Right atrium auricular region (tissue), 2 donors: ENCODE data around the gene LUC7L3. TPM values are rescaled to one million over a fixed set of nuclear protein-coding genes. Genes with fewer than 3 reads are reported as not detected.
"Not testable (repeated sequence)": the region's sequence is repeated elsewhere in the genome, so short reads cannot be mapped to it uniquely, and the experiment has no call there.

Experiments
- DNase-seq: peaks from one replicate; pipeline ENCODE4 v3.0.0-alpha.2; 2019; ENCODE audit warnings: low spot score
- H3K27ac ChIP-seq, 2 donors: fragments of 200-600 bp; sonication (generic); 1 replicate in 1 of 2; 2 replicates in 1 of 2; pipeline ENCODE4 v1.5.1; 2016 to 2019
- H3K27me3 ChIP-seq, 2 donors: fragments of 200-600 bp; sonication (generic); one replicate each; pipeline versions ENCODE4 v1.5.1 to v1.6.0; 2017 to 2019
- H3K36me3 ChIP-seq: fragments of 200-600 bp; sonication (generic); one replicate; pipeline ENCODE4 v1.5.1; 2016
- H3K4me1 ChIP-seq, 2 donors: fragments of 200-600 bp; sonication (generic); one replicate each; pipeline versions ENCODE4 v1.5.1 to v1.6.0; 2017 to 2019
- H3K4me3 ChIP-seq, 2 donors: fragments of 200-600 bp; sonication (generic); 1 replicate in 1 of 2; 2 replicates in 1 of 2; pipeline ENCODE4 v1.5.1; 2017 to 2019; ENCODE audit warnings: mild to moderate bottlenecking in 1 of 2, moderate library complexity in 1 of 2
- H3K9me3 ChIP-seq, 2 donors: fragments of 200-600 bp; sonication (generic); one replicate each; pipeline ENCODE4 v1.5.1; 2019
- total RNA-seq, 2 donors: library from RNA; depleted of rRNA; stranded (reverse); fragments of >200 nt; gene quantifications; one replicate each; pipeline ENCODE4 v1.1.0, GENCODE V29; 2016
- TF ChIP-seq, protein P1 (sequence below), 2 donors: fragments of 200-600 bp; sonication (generic); IDR thresholded peaks; one replicate each; pipeline ENCODE4 v1.5.1; 2019; ENCODE audit warnings: antibody characterized with exemption in 2 of 2

LUC7L3 gene
- total RNA-seq, 2 donors from 2014 or later, result 19.6 to 31.3 TPM

DNA sequence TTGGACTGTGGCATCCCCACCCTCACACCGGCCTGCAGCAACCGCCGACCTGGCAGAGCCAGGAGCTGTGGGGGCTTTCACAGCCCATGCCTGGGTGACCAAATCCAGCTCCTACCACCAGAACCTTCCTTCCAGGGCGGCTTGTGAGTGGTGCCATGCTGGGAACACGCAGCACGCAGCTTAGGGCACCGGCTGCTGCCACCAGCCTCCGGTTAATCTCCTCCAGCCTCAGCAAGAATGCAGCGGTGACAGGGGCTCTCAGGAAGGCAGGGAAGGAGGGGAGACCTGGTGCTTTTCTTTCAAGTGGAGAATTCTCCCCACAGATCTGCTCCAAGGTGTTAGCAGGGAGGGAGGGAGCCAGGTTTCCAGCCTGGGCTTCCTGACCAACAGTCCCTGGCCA lies 80.2 kb downstream of the LUC7L3 start:
- no peaks in the 10 kb centered on the region for H3K36me3 ChIP-seq
- no peaks in the 10 kb centered on the region for H3K27me3 ChIP-seq
- no peak for DNase-seq
- no peak overlapping the region for H3K4me3 ChIP-seq
- H3K4me1 ChIP-seq, result no peaks in the 10 kb centered on the region
- H3K27ac ChIP-seq, result no peak overlapping the region
- TF ChIP-seq, protein P1, sequence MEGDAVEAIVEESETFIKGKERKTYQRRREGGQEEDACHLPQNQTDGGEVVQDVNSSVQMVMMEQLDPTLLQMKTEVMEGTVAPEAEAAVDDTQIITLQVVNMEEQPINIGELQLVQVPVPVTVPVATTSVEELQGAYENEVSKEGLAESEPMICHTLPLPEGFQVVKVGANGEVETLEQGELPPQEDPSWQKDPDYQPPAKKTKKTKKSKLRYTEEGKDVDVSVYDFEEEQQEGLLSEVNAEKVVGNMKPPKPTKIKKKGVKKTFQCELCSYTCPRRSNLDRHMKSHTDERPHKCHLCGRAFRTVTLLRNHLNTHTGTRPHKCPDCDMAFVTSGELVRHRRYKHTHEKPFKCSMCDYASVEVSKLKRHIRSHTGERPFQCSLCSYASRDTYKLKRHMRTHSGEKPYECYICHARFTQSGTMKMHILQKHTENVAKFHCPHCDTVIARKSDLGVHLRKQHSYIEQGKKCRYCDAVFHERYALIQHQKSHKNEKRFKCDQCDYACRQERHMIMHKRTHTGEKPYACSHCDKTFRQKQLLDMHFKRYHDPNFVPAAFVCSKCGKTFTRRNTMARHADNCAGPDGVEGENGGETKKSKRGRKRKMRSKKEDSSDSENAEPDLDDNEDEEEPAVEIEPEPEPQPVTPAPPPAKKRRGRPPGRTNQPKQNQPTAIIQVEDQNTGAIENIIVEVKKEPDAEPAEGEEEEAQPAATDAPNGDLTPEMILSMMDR (IDR thresholded peaks at IDR 0.05), result no peak
- H3K9me3 ChIP-seq, result no peaks in the 10 kb centered on the region

DNA sequence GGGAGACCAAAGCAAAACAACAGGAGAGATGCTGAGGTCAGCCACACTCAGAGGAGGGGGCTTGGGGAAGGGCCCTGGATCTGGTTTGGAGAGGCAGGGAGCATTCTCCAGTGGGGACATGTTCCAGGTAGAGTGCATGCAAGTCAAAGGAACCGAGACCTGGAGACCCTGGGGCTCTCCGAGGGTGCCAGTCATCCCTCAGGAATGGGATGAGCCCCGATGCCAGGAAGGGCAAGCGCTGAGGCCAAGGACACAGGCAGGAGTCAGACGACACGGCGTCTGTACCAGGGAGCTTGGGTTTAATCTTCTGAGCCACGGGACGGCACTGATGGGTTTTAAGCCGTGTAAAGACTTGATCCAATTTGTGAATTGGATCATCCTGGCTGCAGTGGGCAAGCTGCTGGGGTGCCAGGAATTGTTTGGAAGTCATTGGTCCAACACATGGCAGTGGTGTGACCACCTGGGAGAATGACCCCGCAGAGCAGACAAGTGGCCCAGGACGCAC lies 80.8 kb downstream of the LUC7L3 start:
- TF ChIP-seq, protein P1 (IDR thresholded peaks at IDR 0.05), result no peak
- no peaks in the 10 kb centered on the region for H3K27me3 ChIP-seq
- no peaks in the 10 kb centered on the region for H3K9me3 ChIP-seq
- no peak overlapping the region for H3K27ac ChIP-seq
- no peak for DNase-seq
- H3K4me3 ChIP-seq, result no peak overlapping the region
- H3K36me3 ChIP-seq, result no peaks in the 10 kb centered on the region
- H3K4me1 ChIP-seq, result no peaks in the 10 kb centered on the region

DNA sequence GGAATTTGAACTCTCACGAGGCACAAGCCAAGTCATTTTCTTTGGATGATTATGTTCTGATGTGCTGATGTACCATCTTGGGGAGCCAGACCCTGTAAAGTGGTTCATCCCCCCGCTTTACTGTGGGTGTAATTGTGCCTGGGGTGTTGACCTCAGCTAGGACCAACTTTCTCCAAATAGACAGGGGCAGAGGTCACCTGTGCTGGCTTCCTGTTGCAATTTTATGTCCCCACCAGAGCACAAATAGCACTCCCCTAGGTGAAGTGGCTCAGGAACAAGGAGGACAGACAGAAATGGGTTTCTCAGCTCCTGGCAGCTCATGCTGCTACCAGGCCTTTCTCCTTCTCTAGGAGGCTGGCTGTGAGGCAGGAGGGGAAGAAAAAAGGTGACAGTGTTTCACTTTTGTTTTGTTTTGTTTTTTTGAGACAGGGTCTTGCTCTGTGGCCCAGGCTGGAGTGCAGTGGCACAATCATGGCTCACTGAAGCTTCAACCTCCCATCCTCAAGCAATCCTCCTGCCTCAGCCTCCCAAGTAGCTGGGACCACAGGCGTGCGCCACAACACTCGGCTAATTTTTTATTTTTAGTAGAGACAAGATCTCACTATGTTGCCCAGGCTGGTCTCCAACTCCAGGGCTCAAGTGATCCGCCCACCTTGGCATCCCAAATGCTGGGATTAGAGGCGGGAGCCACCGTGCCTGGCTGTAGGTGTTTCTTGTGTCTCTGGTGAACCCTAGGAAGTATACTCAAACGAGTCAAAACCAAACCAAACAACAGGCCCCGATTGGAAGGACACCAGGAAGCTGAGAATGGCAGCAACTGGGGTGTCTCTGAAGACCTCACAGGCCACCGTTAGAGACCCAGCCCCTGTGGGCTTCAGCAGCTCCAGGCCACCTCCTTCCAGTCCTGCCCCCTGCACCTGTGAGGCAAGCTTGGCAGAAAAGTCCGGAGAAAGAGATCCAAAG lies 83.5 kb downstream of the LUC7L3 start:
- DNase-seq, result no peak
- TF ChIP-seq, protein P1 (IDR thresholded peaks at IDR 0.05), result no peak
- H3K36me3 ChIP-seq, result no peaks in the 10 kb centered on the region
- no peaks in the 10 kb centered on the region for H3K4me1 ChIP-seq
- H3K4me3 ChIP-seq, result no peak overlapping the region
- H3K27me3 ChIP-seq, result no peaks in the 10 kb centered on the region
- no peak overlapping the region for H3K27ac ChIP-seq
- H3K9me3 ChIP-seq, result no peaks in the 10 kb centered on the region

DNA sequence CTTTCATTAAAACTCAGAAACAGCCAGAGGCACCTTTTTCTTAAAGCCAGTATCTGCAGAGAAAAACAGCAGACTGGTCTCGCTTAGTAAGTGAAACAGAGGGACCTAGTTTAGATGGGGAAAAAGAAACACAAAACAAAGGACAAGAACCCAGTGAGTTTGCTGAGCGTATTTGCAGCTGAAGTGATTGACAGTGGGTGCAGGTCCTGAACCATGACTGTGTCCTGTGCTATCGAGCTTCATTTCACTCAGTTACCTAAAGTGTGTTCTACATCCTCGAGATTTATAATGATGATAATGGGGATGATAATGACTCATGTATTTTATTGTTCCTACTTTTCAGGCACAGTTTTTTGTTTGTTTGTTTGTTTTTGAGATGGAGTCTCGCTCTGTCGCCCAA lies 84.3 kb downstream of the LUC7L3 start:
- Histone ChIP-seq H3K27me3 (no peaks in the 10 kb centered on the region), H3K36me3 (no peaks in the 10 kb centered on the region), H3K27ac (no peak overlapping the region), H3K4me1 (no peaks in the 10 kb centered on the region), H3K9me3 (no peaks in the 10 kb centered on the region), H3K4me3 (no peak overlapping the region)
- TF ChIP-seq, protein P1 (IDR thresholded peaks at IDR 0.05), result no peak
- no peak for DNase-seq

DNA sequence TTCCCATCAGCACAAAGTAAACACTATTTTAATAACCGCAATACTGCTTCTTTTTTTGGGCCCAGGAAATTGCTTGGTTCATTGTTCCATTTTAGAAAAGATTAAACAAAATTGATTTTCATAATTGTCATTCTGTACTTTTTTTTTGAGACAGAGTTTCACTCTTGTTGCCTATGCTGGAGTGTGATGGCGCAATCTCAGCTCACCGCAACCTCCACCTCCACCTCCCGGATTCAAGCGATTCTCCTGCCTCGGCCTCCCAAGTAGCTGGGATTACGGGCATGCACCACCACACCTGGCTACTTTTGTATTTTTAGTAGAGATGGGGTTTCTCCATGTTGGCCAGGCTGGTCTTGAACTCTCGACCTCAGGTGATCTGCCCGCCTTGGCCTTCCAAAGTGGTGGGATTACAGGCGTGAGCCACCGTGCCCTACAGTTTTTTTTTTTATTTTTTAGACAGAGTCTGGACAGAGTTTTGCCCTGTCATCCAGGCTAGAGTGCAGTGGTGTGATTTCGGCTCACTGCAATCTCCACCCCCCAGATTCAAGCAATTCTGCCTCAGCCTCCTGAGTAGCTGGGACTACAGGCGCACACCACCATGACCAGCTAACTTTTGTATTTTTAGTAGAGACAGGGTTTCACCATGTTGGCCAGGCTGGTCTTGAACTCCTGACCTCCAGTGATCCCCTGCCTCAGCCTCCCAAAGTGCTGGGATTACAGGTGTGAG lies 85.5 kb downstream of the LUC7L3 start:
- not testable (repeated sequence) for H3K27ac ChIP-seq, H3K36me3 ChIP-seq, H3K27me3 ChIP-seq, H3K4me1 ChIP-seq, H3K4me3 ChIP-seq, DNase-seq, H3K9me3 ChIP-seq

DNA sequence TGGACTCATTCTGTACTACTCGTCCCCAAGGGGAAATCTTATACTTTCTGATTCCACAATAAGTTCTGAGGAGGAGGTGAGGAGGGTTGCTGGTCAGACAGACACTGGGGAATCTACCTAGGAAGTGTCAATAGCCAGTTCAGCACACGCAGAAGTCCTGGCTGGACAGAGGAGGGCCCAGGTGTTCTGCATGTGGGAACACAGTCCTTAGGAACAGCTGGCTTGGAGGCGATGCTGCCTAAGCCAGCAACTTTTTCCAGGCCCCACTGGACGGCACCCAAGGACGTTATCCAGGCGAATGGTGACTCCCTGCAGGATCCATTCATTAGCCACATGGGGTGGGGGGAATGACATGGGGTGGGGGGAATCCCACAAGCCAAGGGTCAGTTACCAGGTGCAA lies 86.1 kb downstream of the LUC7L3 start:
- no peaks in the 10 kb centered on the region for H3K4me1 ChIP-seq
- H3K36me3 ChIP-seq, result no peaks in the 10 kb centered on the region
- no peak for DNase-seq
- TF ChIP-seq, protein P1 (IDR thresholded peaks at IDR 0.05), result no peak
- H3K4me3 ChIP-seq, result no peak overlapping the region
- H3K27me3 ChIP-seq, result no peaks in the 10 kb centered on the region
- no peak overlapping the region for H3K27ac ChIP-seq
- H3K9me3 ChIP-seq, result no peaks in the 10 kb centered on the region
